ENCODE data around the gene TEAD3.
A peak's percentile ranks its signal among the peaks of the same experiment; 100 is the strongest.

TEAD3 gene

GRCh38 chr6:35451354-35452182, 45.3 kb downstream of the TEAD3 start:
- Histone ChIP-seq H3K9ac (no peak overlapping the region), H3K4me1 (ENCODE audit: low read depth, poor library complexity, severe bottlenecking) (peaks cover 39% of the 10 kb centered on the region), H3K27ac (no peak overlapping the region), H3K27me3 (ENCODE audit: insufficient read depth, low read depth) (no peaks in the 10 kb centered on the region), H3K36me3 (ENCODE audit: insufficient read depth) (no peaks in the 10 kb centered on the region), H4K20me1 (ENCODE audit: insufficient read depth) (no peaks in the 10 kb centered on the region), H3K4me3 (IDR thresholded peaks at IDR 0.05; ENCODE audit: insufficient read depth, low read depth, low read length) (no peak overlapping the region), H3K4me2 (peak overlapping the region; percentile 64), H2AFZ (ENCODE audit: low read depth) (peak overlapping the region; percentile 94; the same call in 1 of the 2 replicates), H3K79me2 (ENCODE audit: insufficient read depth, low read depth) (peaks cover 10% of the 10 kb centered on the region; the same call in 1 of the 2 replicates)
- TF ChIP-seq CTCF (conservative IDR thresholded peaks at IDR 0.05; ENCODE audit: low read depth, low read length), result no peak

- Histone ChIP-seq H4K20me1 (ENCODE audit: insufficient read depth) (no peaks in the 10 kb centered on the region), H3K4me3 (IDR thresholded peaks at IDR 0.05; ENCODE audit: insufficient read depth, low read depth, low read length) (no peak overlapping the region), H3K27ac (no peak overlapping the region), H3K4me1 (ENCODE audit: low read depth, poor library complexity, severe bottlenecking) (peaks cover 42% of the 10 kb centered on the region), H3K79me2 (ENCODE audit: insufficient read depth, low read depth) (peaks cover 10% of the 10 kb centered on the region; the same call in 1 of the 2 replicates), H3K9ac (no peak overlapping the region), H2AFZ (ENCODE audit: low read depth) (peak overlapping the region; percentile 50), H3K36me3 (ENCODE audit: insufficient read depth) (no peaks in the 10 kb centered on the region), H3K27me3 (ENCODE audit: insufficient read depth, low read depth) (no peaks in the 10 kb centered on the region), H3K4me2 (peak overlapping the region; percentile 23; the same call in 1 of the 2 replicates)
- TF ChIP-seq CTCF (conservative IDR thresholded peaks at IDR 0.05; ENCODE audit: low read depth, low read length), result peak; percentile 68
These were observed 47.5 kb downstream of the TEAD3 start for GRCh38 chr6:35449287-35449881.

- H2AFZ ChIP-seq (ENCODE audit: low read depth), result no peak overlapping the region
- no peaks in the 10 kb centered on the region for H4K20me1 ChIP-seq (ENCODE audit: insufficient read depth)
- H3K9ac ChIP-seq, result no peak overlapping the region
- H3K27ac ChIP-seq, result no peak overlapping the region
- H3K27me3 ChIP-seq (ENCODE audit: insufficient read depth, low read depth), result no peaks in the 10 kb centered on the region
- H3K36me3 ChIP-seq (ENCODE audit: insufficient read depth), result no peaks in the 10 kb centered on the region
- H3K4me1 ChIP-seq (ENCODE audit: low read depth, poor library complexity, severe bottlenecking), result peaks cover 32% of the 10 kb centered on the region
- H3K79me2 ChIP-seq (ENCODE audit: insufficient read depth, low read depth), result 0 out of 2 replicates have a peak, but pooled peaks cover 6% of the 10 kb centered on the region
- no peak overlapping the region for H3K4me3 ChIP-seq (IDR thresholded peaks at IDR 0.05; ENCODE audit: insufficient read depth, low read depth, low read length)
- no peak overlapping the region for H3K4me2 ChIP-seq
- TF ChIP-seq CTCF (conservative IDR thresholded peaks at IDR 0.05; ENCODE audit: low read depth, low read length), result no peak
These were observed 48.7 kb downstream of the TEAD3 start for GRCh38 chr6:35448191-35448590.

- H3K4me3 ChIP-seq (IDR thresholded peaks at IDR 0.05; ENCODE audit: insufficient read depth, low read depth, low read length), result no peak overlapping the region
These were observed 51.2 kb downstream of the TEAD3 start for GRCh38 chr6:35445691-35446090.

More at GRCh38 chr6:35445691-35446090, 51.2 kb downstream of the TEAD3 start:
- Histone ChIP-seq H4K20me1 (ENCODE audit: insufficient read depth) (no peaks in the 10 kb centered on the region), H3K27ac (no peak overlapping the region), H3K27me3 (ENCODE audit: insufficient read depth, low read depth) (no peaks in the 10 kb centered on the region), H3K36me3 (ENCODE audit: insufficient read depth) (no peaks in the 10 kb centered on the region), H3K4me2 (no peak overlapping the region), H2AFZ (ENCODE audit: low read depth) (no peak overlapping the region), H3K79me2 (ENCODE audit: insufficient read depth, low read depth) (no peaks in the 10 kb centered on the region), H3K4me1 (ENCODE audit: low read depth, poor library complexity, severe bottlenecking) (peaks cover 17% of the 10 kb centered on the region), H3K9ac (no peak overlapping the region)
- no peak for TF ChIP-seq CTCF (conservative IDR thresholded peaks at IDR 0.05; ENCODE audit: low read depth, low read length)

All from KMS-11 (cell line).